ENCODE data around the gene MCRIP1. TPM values are rescaled to one million over a fixed set of nuclear protein-coding genes. Genes with fewer than 3 reads are reported as not detected.
A peak's percentile ranks its signal among the peaks of the same experiment; 100 is the strongest.

MCRIP1 gene
- total and polyA plus RNA-seq, 9 of the 15 experiments (the other 6 are each of a cell fraction or from before 2014, with no cell fraction given): 0.39 to 35.8 (median 9.7) TPM

- TF ChIP-seq RNF219 (CRISPR knock-in tag; IDR thresholded peaks at IDR 0.05): 0 out of 2 replicates have a peak, but pooled peaks have one; percentile 7
- peak in 1 of 3 experiments; percentile 79 for TF ChIP-seq YY1 (IDR thresholded peaks at IDR 0.05; ENCODE audit: borderline replicate concordance in 1 of 3, control insufficient read depth in 1 of 3, extremely low read depth in 1 of 3, insufficient read depth in 3 of 3, insufficient read length in 1 of 3, insufficient replicate concordance in 2 of 3, low read depth in 1 of 3, low read length in 2 of 3)
- TF ChIP-seq NFIC (IDR thresholded peaks at IDR 0.05): peak; percentile 44; the same call in 1 of the 2 replicates
- TF ChIP-seq TEAD2 (tag; IDR thresholded peaks at IDR 0.05): no peak
- no peak for TF ChIP-seq GATAD2B (IDR thresholded peaks at IDR 0.05; ENCODE audit: borderline replicate concordance)
- no peak for TF ChIP-seq CEBPB (tag; IDR thresholded peaks at IDR 0.05)
- TF ChIP-seq PCBP1 (IDR thresholded peaks at IDR 0.05; ENCODE audit: low read depth, low read length, poor library complexity, severe bottlenecking): peak; percentile 0
- peak; percentile 12; the same call in 1 of the 2 replicates for TF ChIP-seq E2F3 (CRISPR knock-in tag; IDR thresholded peaks at IDR 0.05)
- no peak for TF ChIP-seq FOXM1 (IDR thresholded peaks at IDR 0.05; ENCODE audit: low read depth)
- 0 out of 2 replicates have a peak, but pooled peaks have one; percentile 14 for TF ChIP-seq FOXM1 (CRISPR knock-in tag; IDR thresholded peaks at IDR 0.05; ENCODE audit: low read depth)
- no peak for TF ChIP-seq ATF1 (CRISPR knock-in tag; IDR thresholded peaks at IDR 0.05)
- TF ChIP-seq ATF1 (tag; IDR thresholded peaks at IDR 0.05): 0 out of 2 replicates have a peak, but pooled peaks have one; percentile 15
- TF ChIP-seq SREBF2 (CRISPR knock-in tag; IDR thresholded peaks at IDR 0.05): 0 out of 2 replicates have a peak, but pooled peaks have one; percentile 64
- TF ChIP-seq MCM3 (IDR thresholded peaks at IDR 0.05): no peak
- no peak for TF ChIP-seq CCAR2 (IDR thresholded peaks at IDR 0.05; ENCODE audit: low read depth, low read length)
- peak; percentile 38 for TF ChIP-seq RBM39 (optimal IDR thresholded peaks at IDR 0.05; ENCODE audit: low read depth, low read length)
- TF ChIP-seq SIRT6 (IDR thresholded peaks at IDR 0.05; ENCODE audit: low read depth, low read length): peak; percentile 75
- 0 out of 2 replicates have a peak, but pooled peaks have one; percentile 83 for TF ChIP-seq ZBTB7A (IDR thresholded peaks at IDR 0.05; ENCODE audit: borderline replicate concordance, control insufficient read depth, low read depth, low read length)
- TF ChIP-seq ZBTB1 (CRISPR knock-in tag; IDR thresholded peaks at IDR 0.05; ENCODE audit: borderline replicate concordance, low read depth): peak; percentile 30; the same call in 1 of the 2 replicates
Measured at GRCh38 chr17:81867991-81868673, 35.0 kb upstream of the MCRIP1 start (continued).

All from K562 (cell line).